Sigmoid colon (tissue), 7 donors: Measurements from ENCODE around the gene CCR1. TPM values are rescaled to one million over a fixed set of nuclear protein-coding genes. Genes with fewer than 3 reads are reported as not detected.
A peak's percentile ranks its signal among the peaks of the same experiment; 100 is the strongest.

Experiments
- DNase-seq: peaks from one replicate; pipeline ENCODE4 v3.0.0-alpha.2; 2019
- H3K27ac ChIP-seq, 4 donors: fragments of 200-600 bp; sonication (generic); one replicate each; pipeline ENCODE4 v1.5.1; 2016 to 2019; ENCODE audit warnings: mild to moderate bottlenecking in 1 of 4
- H3K27me3 ChIP-seq, 3 donors: fragments of 200-600 bp; sonication (generic); one replicate each; pipeline ENCODE4 v1.5.1; 2019; ENCODE audit warnings: mild to moderate bottlenecking in 1 of 3
- H3K36me3 ChIP-seq, 4 donors: fragments of 200-600 bp; sonication (generic); one replicate each; pipeline ENCODE4 v1.5.1; 2016 to 2019
- H3K4me1 ChIP-seq, 4 donors: fragments of 200-600 bp; sonication (generic); one replicate each; pipeline ENCODE4 v1.5.1; 2017 to 2019
- H3K4me3 ChIP-seq, 4 donors: fragments of 200-600 bp; sonication (generic); one replicate each; pipeline ENCODE4 v1.5.1; 2017 to 2019; ENCODE audit warnings: mild to moderate bottlenecking in 2 of 4, moderate library complexity in 1 of 4
- H3K9me3 ChIP-seq, 4 donors: fragments of 200-600 bp in 3 of 4; sonication (generic) in 3 of 4; one replicate each; pipeline versions ENCODE4 v1.5.1 to v1.6.1; 2013 to 2019
- EP300 ChIP-seq, 4 donors: sonication (generic); formaldehyde crosslinking; IDR thresholded peaks; one replicate each; pipeline ENCODE4 v1.6.1; 2017; ENCODE audit warnings: antibody characterized with exemption in 4 of 4
- POLR2A ChIP-seq, 2 donors: fragments of 450-650 bp; IDR thresholded peaks; one replicate each; pipeline ENCODE4 v1.6.1; 2016; ENCODE audit warnings: antibody characterized with exemption in 2 of 2, mild to moderate bottlenecking in 2 of 2, moderate library complexity in 2 of 2
- POLR2AphosphoS5 ChIP-seq, 4 donors: sonication (generic); formaldehyde crosslinking; IDR thresholded peaks; one replicate each; pipeline ENCODE4 v1.6.1; 2017; ENCODE audit warnings: antibody characterized with exemption in 4 of 4
- WGBS, 2 donors: extraction: QIAGEN DNeasy Blood & Tissue Kit; methylation state at CpG; one replicate each; pipeline ENCODE4 v1.1.7; 2013; 5-methylcytosine and 5-hydroxymethylcytosine counted together
- intact Hi-C: fragments of 100-400 bp; cut with DNase I; formaldehyde crosslinking; loops from one replicate; pipeline ENCODE4 v1.15.1; 2023
- polyA plus RNA-seq, 3 donors: library from polyadenylated mRNA; stranded (reverse); fragments of 200-250 nt; gene quantifications; one replicate each; pipeline ENCODE4 v1.2.3, GENCODE V29; 2013
- total RNA-seq, 4 donors: library from RNA; depleted of rRNA; stranded (reverse); fragments of >200 nt; gene quantifications; one replicate each; pipeline ENCODE4 v1.1.0, GENCODE V29; 2016
- TF ChIP-seq, protein P1 (sequence below), 4 experiments: fragments of 450-650 bp in 3 of 4; fragments of 200-600 bp in 1 of 4; IDR thresholded peaks; one replicate each; pipeline ENCODE4 v1.5.1; 2016 to 2019; ENCODE audit warnings: antibody characterized with exemption in 4 of 4, mild to moderate bottlenecking in 3 of 4, moderate library complexity in 2 of 4
- donor health status: healthy with polysubstance abuse.
- donor health status: Bipolar disorder and iron deficiency.
- donor health status: healthy.

The CCR1 gene
- total and polyA plus RNA-seq, 7 donors, result 2.2 to 16.6 (median 8.2) TPM

- no peak overlapping the region for H3K4me3 ChIP-seq
- no peaks in the 10 kb centered on the region for H3K27me3 ChIP-seq
- no peaks in the 10 kb centered on the region for H3K9me3 ChIP-seq
- intact Hi-C loops, result no loop called here
- TF ChIP-seq POLR2AphosphoS5 (IDR thresholded peaks at IDR 0.05), result no peak
- H3K36me3 ChIP-seq, result no peaks in the 10 kb centered on the region
- no peak overlapping the region for H3K27ac ChIP-seq
- H3K4me1 ChIP-seq, result no peaks in the 10 kb centered on the region
- 74 to 85% methylated on average over 2 of the region's 2 CpGs for WGBS, 2 donors
- DNase-seq, result no peak
Measured at GRCh38 chr3:46235425-46235824, 27.3 kb upstream of the CCR1 start.

DNA sequence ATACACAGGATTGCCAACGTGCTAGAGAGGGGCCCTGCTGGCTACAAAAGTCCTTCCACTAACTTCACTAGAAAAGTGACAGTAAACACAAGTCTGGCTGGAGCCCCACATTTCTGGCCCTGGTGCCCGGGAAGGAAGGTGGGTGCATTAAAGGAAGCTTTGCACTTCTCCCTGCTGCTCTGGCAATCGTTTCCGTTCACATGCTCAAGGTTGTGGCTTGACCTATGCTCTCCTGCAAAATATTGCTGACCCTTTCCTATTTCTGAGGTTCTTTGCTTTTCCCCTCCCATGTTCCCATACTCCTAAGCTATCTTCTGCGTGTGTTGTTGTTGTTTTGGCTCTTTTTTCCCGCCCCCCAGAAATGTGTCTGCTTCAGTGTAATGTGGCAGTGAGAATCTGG is 25.1 kb upstream of the CCR1 start:
- no peak for DNase-seq

GRCh38 chr3:46231323-46231722 is 23.2 kb upstream of the CCR1 start:
- Histone ChIP-seq H3K27ac (no peak overlapping the region), H3K4me3 (no peak overlapping the region), H3K9me3 (no peaks in the 10 kb centered on the region), H3K4me1 (no peaks in the 10 kb centered on the region), H3K36me3 (no peaks in the 10 kb centered on the region), H3K27me3 (no peaks in the 10 kb centered on the region)
- intact Hi-C loops, result no loop called here
- TF ChIP-seq POLR2A (IDR thresholded peaks at IDR 0.05), result no peak
- TF ChIP-seq, protein P1, sequence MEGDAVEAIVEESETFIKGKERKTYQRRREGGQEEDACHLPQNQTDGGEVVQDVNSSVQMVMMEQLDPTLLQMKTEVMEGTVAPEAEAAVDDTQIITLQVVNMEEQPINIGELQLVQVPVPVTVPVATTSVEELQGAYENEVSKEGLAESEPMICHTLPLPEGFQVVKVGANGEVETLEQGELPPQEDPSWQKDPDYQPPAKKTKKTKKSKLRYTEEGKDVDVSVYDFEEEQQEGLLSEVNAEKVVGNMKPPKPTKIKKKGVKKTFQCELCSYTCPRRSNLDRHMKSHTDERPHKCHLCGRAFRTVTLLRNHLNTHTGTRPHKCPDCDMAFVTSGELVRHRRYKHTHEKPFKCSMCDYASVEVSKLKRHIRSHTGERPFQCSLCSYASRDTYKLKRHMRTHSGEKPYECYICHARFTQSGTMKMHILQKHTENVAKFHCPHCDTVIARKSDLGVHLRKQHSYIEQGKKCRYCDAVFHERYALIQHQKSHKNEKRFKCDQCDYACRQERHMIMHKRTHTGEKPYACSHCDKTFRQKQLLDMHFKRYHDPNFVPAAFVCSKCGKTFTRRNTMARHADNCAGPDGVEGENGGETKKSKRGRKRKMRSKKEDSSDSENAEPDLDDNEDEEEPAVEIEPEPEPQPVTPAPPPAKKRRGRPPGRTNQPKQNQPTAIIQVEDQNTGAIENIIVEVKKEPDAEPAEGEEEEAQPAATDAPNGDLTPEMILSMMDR (IDR thresholded peaks at IDR 0.05), result no peak
- no peak for TF ChIP-seq EP300 (IDR thresholded peaks at IDR 0.05)
- no peak for TF ChIP-seq POLR2AphosphoS5 (IDR thresholded peaks at IDR 0.05)
- no peak for DNase-seq
- WGBS, 2 donors, result 75 to 84% methylated on average over 5 of the region's 5 CpGs

More for the DNA sequence above, 25.1 kb upstream of the CCR1 start:
- Histone ChIP-seq H3K27me3 (no peaks in the 10 kb centered on the region), H3K4me1 (no peaks in the 10 kb centered on the region), H3K27ac (no peak overlapping the region), H3K4me3 (no peak overlapping the region), H3K36me3 (no peaks in the 10 kb centered on the region), H3K9me3 (no peaks in the 10 kb centered on the region)
- TF ChIP-seq, protein P1 (IDR thresholded peaks at IDR 0.05), result no peak
- no peak for TF ChIP-seq POLR2A (IDR thresholded peaks at IDR 0.05)
- no peak for TF ChIP-seq POLR2AphosphoS5 (IDR thresholded peaks at IDR 0.05)
- no peak for TF ChIP-seq EP300 (IDR thresholded peaks at IDR 0.05)
- intact Hi-C loops, result no loop called here
- 74 to 76% methylated on average over 6 of the region's 6 CpGs for WGBS, 2 donors

GRCh38 chr3:46228260-46229242 is 20.4 kb upstream of the CCR1 start:
- Histone ChIP-seq H3K27me3 (no peaks in the 10 kb centered on the region), H3K36me3 (no peaks in the 10 kb centered on the region), H3K4me3 (no peak overlapping the region), H3K4me1 (no peaks in the 10 kb centered on the region), H3K27ac (no peak overlapping the region), H3K9me3 (no peaks in the 10 kb centered on the region)
- peak; percentile 77 for DNase-seq
- WGBS, 2 donors, result 66% methylated on average over 5 of the region's 5 CpGs
- TF ChIP-seq EP300 (IDR thresholded peaks at IDR 0.05), result no peak
- no peak for TF ChIP-seq POLR2AphosphoS5 (IDR thresholded peaks at IDR 0.05)
- no peak for TF ChIP-seq POLR2A (IDR thresholded peaks at IDR 0.05)
- TF ChIP-seq, protein P1 (IDR thresholded peaks at IDR 0.05), result no peak
- intact Hi-C loops, result no loop called here

GRCh38 chr3:46222435-46223161 is 14.5 kb upstream of the CCR1 start:
- intact Hi-C loops, result no loop called here

More at GRCh38 chr3:46222435-46223161, 14.5 kb upstream of the CCR1 start:
- TF ChIP-seq POLR2AphosphoS5 (IDR thresholded peaks at IDR 0.05), result no peak
- Histone ChIP-seq H3K9me3 (no peaks in the 10 kb centered on the region), H3K4me3 (no peak overlapping the region), H3K4me1 (no peaks in the 10 kb centered on the region), H3K27ac (no peak overlapping the region), H3K36me3 (no peaks in the 10 kb centered on the region), H3K27me3 (no peaks in the 10 kb centered on the region)
- WGBS, 2 donors, result 55 to 56% methylated on average over 7 of the region's 7 CpGs
- DNase-seq, result no peak
